Activated CD8-positive, alpha-beta memory T cell treated with anti-CD3 and anti-CD28 coated beads for 36 hours (primary cell): ENCODE data around the gene RARA. TPM values are rescaled to one million over a fixed set of nuclear protein-coding genes. Genes with fewer than 3 reads are reported as not detected.

ENCODE experiments used
- CTCF ChIA-PET: fragments of 350-600 bp; sonication (Branson Sonifier 250); formaldehyde crosslinking; loops from one replicate; lab custom pipeline; 2021; ENCODE audit warnings: antibody characterized with exemption; lab: Charles Lee
- POLR2A ChIA-PET: fragments of 350-600 bp; sonication (Branson Sonifier 250); formaldehyde crosslinking; loops from one replicate; lab custom pipeline; 2021; ENCODE audit warnings: antibody characterized with exemption; lab: Charles Lee
- total RNA-seq, 2 experiments: library from RNA; stranded (reverse); gene quantifications; one replicate each; pipeline ENCODE4 v1.2.3, GENCODE V29; 2021

The RARA gene
- total RNA-seq, 2 experiments from 2014 or later = 28.6 to 29.7 TPM

- POLR2A ChIA-PET = interaction anchor here (1.0 kb wide), 1 partner anchor 9 kb away, joined by 3 read pairs; no protein-coding TSS in a partner anchor
Measured at GRCh38 chr17:40320756-40321523, 12.0 kb downstream of the RARA start.

DNA sequence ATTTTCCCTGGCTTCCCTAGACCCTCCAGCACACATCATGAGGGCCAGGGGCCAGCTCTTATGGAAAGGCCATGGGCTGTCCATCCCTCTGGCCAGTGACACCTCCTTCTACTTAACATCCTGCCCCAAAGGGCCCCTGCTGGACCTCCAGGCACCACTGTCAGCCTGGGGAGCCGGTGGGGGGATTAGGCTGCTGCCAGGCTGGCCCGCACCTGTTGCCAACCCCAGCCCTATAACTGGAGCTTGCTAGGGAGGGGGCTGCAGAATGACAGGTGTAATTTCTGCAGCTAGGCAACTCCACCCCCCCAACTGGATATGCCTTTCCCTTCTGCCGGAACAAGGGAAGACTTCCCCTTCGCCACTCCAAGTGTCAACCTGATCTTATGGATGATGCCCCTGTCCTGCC is 12.5 kb downstream of the RARA start:
- POLR2A ChIA-PET = no interaction called here
- CTCF ChIA-PET = interaction anchor here (1.0 to 1.1 kb wide), 2 partner anchors 9 to 32 kb away, joined by 3 to 5 read pairs; no protein-coding TSS in a partner anchor

More at GRCh38 chr17:40320756-40321523, 12.0 kb downstream of the RARA start:
- CTCF ChIA-PET = interaction anchor here (1.0 to 3.5 kb wide), 3 partner anchors 9 to 33 kb away, joined by 3 to 11 read pairs (median 5); no protein-coding TSS in a partner anchor

DNA sequence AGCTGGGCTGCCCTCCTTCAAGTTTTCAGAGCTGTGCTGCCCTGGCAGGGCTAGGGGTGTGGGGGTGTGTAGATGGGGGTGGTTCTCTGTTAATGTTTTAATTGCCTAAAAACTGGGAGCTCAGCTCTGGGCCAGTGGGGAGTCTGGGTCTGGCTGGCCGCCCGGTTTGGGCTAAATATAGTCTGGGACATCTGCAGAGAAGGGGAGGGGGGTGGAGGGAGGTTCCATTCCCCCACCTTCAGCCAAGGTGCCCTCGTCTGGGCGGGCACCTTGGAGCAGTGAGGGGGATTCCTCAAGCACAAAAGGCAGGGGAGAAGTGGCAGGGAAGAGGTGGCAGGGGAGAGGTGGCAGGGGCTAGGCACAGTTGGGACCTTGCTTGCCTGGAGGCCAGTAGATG is 13.0 kb downstream of the RARA start:
- ChIA-PET POLR2A (no interaction called here), CTCF (interaction anchor here (1.1 kb wide), 1 partner anchor 8 kb away, joined by 5 read pairs; no protein-coding TSS in a partner anchor)

DNA sequence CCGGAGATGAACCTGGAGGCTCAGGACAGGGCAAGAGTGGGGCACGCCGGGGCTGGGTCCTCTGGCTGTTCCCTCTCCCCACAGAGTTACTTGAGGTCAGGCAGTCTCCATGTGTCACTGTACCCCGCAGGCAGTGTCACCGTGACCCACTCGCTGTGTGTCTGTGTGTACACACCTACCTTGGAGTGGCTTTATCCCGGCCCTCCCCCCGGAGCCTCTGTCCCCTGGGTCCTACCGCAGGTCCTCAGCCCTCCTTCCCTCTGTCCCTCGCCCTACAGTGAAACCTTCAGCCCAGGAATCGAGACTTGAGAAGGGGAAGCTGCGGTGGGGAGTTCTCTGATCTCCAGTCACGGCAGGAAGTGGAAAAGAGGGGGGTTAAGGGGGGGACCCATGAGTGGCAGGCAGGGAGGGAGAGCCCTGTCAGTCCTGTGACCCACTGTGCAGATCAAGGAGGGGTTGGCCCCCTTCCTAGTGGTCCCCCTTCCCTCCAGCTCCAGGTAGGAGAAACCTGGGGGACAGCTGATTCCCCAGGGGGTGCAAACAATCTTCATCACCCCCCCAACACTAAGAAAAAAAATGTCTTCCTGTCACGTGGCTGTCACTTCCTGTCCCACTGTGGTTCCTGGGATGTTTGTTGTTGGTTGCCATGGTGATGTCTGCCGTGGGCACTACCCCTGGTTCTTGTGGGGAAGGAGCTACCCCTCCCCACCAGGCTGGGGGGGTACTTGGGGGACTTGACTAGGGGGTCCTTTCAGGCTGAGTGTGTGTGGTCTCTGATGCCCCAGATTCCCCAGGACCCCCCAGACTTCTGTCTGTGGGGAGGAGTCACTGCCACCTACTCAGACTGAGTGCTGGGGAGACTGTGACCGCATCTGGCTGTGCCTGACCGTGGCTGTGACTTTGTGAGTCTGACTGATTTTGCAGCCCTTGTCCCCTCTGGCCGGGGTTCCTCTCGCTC is 13.7 kb downstream of the RARA start:
- CTCF ChIA-PET = interaction anchor here (0.5 to 1.1 kb wide), 4 partner anchors 7 to 143 kb away, joined by 4 to 5 read pairs (median 4); partner anchors contain the start of gene RARA
- POLR2A ChIA-PET = interaction anchor here (0.5 to 1.1 kb wide), 3 partner anchors 35 to 239 kb away, joined by 4 read pairs; partner anchors contain the start of gene CDC6

DNA sequence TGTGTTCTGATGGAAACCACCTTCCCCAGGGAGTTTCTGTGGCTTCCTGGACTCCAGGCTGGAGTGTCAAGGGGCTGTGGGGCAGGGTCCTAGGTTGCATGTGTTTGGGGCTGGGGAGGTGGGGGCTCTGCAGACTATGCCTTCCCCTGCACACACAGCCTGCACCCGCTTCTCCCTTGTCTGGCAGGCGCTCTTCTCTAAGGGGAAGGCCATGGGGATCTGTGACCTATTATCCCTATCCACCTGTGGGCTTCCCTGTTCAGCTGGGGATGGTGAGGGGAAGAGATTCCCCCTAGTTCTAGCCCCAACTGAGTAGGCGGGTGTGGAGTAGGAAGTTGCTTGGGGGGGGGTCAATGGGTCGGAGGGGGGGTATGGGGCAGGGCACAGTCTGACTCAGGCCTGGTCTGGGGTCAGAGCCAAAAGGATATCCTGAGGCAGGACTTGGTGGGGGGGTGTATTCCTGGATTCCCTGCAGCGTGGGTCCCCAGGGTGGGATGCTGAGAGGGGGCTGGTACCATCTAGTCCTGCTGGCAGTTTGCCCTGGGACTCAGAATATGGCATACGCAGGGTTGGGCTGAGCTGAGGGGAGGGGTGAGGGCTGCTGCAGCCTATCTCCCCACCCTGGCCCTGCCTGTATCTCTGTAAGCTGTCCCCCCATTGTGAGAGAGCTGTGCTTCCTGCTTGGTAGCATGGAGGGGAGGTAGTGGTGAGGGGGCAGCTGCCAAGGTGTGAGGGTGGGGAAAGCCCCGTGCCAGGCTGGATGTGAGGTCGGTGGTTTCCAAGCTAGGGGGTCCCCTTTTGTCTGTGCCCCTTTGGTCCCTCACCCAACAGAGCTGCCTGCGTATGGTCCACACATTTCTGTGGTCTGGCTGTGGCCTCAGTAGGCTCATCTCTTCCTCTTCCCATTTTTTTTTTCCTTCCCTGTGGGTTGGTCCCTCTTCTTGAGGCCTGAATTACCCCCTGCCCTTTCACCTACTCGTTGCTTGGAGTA is 14.7 kb downstream of the RARA start:
- POLR2A ChIA-PET = interaction anchor here (0.5 to 1.1 kb wide), 5 partner anchors 9 to 238 kb away, joined by 3 to 12 read pairs (median 4); partner anchors contain the start of gene CDC6
- CTCF ChIA-PET = interaction anchor here (0.9 to 1.7 kb wide), 5 partner anchors 10 to 226 kb away, joined by 3 to 6 read pairs (median 4); partner anchors contain the start of gene RARA

DNA sequence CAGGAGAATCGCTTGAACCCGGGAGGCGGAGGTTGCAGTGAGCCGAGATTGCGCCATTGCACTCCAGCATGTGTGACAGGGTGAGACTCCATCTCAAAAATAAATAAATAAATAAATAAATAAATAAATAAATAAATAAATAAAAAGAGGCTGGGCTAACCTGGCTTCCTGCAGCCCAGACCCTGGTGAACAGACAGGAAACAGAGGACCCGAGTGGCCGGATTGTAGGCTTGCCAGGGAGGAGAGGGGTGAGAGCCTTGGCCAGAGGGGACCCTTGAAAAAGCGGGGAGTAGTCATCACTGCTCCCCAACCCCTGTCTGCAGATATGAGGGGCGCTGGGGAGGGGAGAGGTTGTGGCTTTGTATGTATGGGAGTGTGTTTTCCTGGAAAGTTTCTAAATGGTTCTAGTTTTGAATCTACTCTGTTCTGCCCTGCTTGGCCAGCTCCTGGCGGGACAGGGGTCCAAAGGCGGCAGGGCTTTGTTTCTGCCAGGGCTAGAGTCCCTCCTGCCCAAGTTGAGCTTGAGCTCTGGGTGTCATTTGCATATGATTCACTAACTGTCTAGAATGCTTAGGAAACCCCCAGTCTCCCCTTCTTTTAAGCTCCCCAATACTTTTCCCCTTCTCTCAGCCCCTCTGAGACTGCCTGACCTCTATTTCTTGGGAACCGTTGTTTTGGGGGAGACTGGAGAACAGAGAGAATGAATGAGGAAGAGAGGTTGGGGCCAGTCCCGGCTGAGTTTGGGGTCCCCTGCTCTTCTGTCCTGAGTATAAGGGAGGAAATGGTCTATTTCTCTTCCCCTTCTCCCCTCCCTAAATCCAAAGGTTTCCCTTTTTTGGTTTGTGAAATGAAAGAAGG is 16.4 kb downstream of the RARA start:
- ChIA-PET CTCF (interaction anchor here (0.6 to 3.0 kb wide), 7 partner anchors 8 to 44 kb away, joined by 3 to 14 read pairs (median 4); no protein-coding TSS in a partner anchor), POLR2A (interaction anchor here (0.9 to 1.2 kb wide), 4 partner anchors 10 to 37 kb away, joined by 3 to 5 read pairs (median 3); no protein-coding TSS in a partner anchor)

GRCh38 chr17:40326014-40326831 is 17.2 kb downstream of the RARA start:
- ChIA-PET CTCF (interaction anchor here (0.9 to 3.0 kb wide), 6 partner anchors 9 to 35 kb away, joined by 3 to 14 read pairs (median 4); no protein-coding TSS in a partner anchor), POLR2A (interaction anchor here (0.9 to 1.2 kb wide), 3 partner anchors 11 to 38 kb away, joined by 3 to 5 read pairs (median 3); no protein-coding TSS in a partner anchor)

DNA sequence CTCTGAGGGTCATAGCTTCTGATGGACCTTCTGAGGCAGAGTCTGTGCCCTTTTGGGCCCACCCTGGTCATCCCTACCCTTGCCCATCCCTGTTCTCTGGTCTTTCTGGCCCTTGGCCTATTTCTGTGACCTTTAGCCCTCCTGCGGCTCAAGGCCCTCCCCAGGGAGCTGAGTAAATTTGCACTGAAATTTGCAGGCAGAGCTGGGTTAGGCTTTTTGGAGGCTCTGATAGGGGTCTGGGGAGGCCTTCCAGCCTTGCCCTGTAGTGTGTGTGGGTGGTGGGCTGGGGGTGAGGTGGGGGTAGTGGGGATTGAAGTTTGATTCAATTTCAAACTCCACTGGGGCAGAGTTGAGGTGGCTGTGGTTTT is 17.8 kb downstream of the RARA start:
- ChIA-PET CTCF (interaction anchor here (0.9 to 3.0 kb wide), 5 partner anchors 12 to 107 kb away, joined by 3 to 14 read pairs (median 3); partner anchors contain the start of gene WIPF2), POLR2A (interaction anchor here (0.6 to 1.0 kb wide), 2 partner anchors 8 to 39 kb away, joined by 3 read pairs; no protein-coding TSS in a partner anchor)

DNA sequence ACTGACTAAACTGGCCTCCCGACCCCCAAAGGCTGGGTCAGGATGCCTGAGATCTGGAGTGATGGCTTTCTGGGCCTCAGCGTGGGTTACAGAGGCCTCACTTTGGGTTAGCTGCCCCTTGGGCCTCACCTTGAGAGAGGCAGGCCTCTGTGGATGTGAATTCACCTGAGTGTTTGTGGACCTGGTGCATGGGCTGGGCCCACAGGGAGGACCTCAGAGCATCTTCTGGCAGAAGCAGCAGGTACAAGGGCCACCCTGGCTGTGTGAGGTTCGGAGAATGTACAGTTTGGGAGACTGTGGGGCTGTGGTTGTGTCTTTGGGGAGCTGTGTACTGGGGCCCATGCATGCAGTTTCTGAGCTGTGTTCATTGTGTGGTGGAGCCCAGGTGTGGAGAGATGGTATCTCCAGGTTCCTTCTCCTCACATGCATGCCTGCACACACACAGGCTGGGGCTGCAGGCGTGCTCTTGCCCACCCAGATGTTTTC is 18.3 kb downstream of the RARA start:
- ChIA-PET POLR2A (interaction anchor here (0.5 to 1.0 kb wide), 3 partner anchors 8 to 183 kb away, joined by 3 to 4 read pairs (median 3); no protein-coding TSS in a partner anchor), CTCF (interaction anchor here (0.9 to 3.0 kb wide), 7 partner anchors 12 to 108 kb away, joined by 3 to 14 read pairs (median 3); partner anchors contain the start of gene WIPF2)

- POLR2A ChIA-PET = interaction anchor here (0.5 to 1.0 kb wide), 2 partner anchors 40 to 183 kb away, joined by 3 to 4 read pairs; no protein-coding TSS in a partner anchor
- CTCF ChIA-PET = interaction anchor here (0.7 to 3.0 kb wide), 7 partner anchors 11 to 108 kb away, joined by 3 to 14 read pairs (median 3); partner anchors contain the start of gene WIPF2
Measured at GRCh38 chr17:40327735-40328385, 18.9 kb downstream of the RARA start.

DNA sequence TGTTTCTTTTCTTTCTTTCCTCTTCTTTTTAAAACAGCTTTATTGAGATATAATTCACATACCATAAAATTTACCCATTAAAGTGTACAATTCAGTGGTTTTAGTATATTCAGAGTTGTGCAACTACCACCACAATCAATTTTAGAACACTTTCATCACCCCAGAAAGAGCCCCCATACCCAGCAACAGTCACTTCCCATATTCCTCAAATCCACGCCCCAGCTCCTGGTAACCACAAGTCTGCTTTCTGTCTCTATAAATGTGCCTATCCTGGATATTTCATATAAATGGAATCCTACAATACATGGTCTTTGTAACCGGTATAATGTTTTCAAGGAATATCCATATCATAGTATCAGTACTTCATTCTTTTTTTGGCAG is 19.4 kb downstream of the RARA start:
- CTCF ChIA-PET = interaction anchor here (0.7 to 1.4 kb wide), 4 partner anchors 11 to 27 kb away, joined by 3 to 6 read pairs (median 3); no protein-coding TSS in a partner anchor
- POLR2A ChIA-PET = no interaction called here

DNA sequence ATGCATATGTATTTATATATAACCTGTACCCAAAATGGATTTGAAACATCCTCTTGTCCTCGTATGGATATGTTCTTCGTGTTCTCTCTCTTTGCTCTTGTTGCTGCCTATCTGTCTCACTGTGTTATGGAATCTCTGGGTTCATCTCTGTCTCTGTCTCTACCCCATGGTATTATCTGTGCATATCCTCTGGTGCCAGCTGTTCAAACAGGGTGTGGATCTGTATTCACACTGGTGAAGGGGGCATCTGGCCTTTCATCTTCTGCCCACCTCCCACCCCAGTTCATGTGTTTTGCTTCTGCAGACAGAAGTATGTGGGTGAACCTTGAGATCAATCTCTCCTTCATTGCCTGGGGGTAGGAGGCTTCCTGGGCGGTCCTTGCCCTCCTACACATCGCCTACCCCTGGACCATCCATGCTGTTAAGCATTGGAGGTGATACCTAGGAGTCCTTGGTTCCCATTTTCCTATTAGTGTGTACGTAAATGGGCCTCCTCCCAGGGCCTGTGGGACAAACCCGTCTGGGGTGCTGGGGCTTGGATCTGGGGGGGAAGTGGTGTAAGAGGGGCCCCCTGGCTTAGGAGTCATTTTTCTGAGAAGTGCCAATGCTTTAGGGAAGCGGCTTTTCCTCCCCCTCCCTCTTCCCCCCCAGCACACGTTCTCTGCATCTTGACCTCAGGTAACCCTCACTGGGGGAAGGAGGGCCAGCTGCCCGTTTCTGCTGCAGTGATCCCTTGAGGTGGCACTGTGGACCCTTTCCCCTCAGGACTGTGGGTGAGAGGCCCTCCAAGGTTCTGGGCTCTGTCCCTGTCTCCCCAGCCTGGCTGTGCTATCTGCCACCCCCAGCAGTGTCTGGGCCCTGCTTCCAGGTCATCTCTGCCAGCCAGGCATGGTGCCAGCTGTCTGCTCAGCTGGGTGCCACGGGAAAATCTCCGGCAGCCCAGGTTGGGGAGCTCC is 21.1 kb downstream of the RARA start:
- POLR2A ChIA-PET = interaction anchor here (0.6 to 1.0 kb wide), 3 partner anchors 9 to 1156 kb away, joined by 3 to 5 read pairs (median 3); no protein-coding TSS in a partner anchor
- CTCF ChIA-PET = interaction anchor here (0.8 to 3.3 kb wide), 7 partner anchors 8 to 128 kb away, joined by 3 to 11 read pairs (median 4); no protein-coding TSS in a partner anchor

- ChIA-PET POLR2A (interaction anchor here (0.6 to 1.0 kb wide), 2 partner anchors 10 to 1157 kb away, joined by 3 to 5 read pairs; no protein-coding TSS in a partner anchor), CTCF (interaction anchor here (0.6 to 3.3 kb wide), 8 partner anchors 9 to 220 kb away, joined by 3 to 11 read pairs (median 4); no protein-coding TSS in a partner anchor)
Measured at GRCh38 chr17:40330850-40331470, 22.0 kb downstream of the RARA start.
